GM10266 (cell line): ENCODE data around the gene ZC2HC1C.

ENCODE experiments used
- DNase-seq: peaks from one replicate; pipeline ENCODE4 v3.0.0; 2012; ENCODE audit errors: extremely low spot score
- CTCF ChIP-seq: IDR thresholded peaks from 2 replicates; pipeline ENCODE4 v1.5.1; 2012; ENCODE audit warnings: mild to moderate bottlenecking, low read depth; ENCODE audit not compliant: control insufficient read depth, insufficient read depth; ENCODE audit errors: missing control alignments

Gene ZC2HC1C

DNA sequence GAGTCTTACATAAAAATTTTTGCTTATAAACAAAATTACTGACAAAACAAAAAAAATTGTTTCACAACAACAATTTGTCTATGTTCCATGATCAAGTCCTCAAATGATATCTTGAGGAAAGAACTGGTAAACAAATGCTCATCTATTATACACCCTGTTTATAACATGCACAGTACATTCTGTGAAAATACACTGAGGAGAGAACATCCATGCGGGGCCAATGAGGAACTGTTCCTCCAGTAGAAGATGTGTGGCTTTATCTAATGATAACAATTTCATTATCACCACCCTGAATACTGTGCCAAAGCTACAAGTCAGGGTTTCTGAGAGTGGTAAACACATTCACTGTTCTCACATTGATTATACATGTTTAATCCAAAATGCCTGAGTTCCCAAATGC lies 28.9 kb upstream of the ZC2HC1C start:
- no peak for DNase-seq
- no peak for TF ChIP-seq CTCF

GRCh38 chr14:75040959-75041358 lies 28.5 kb upstream of the ZC2HC1C start:
- no peak for TF ChIP-seq CTCF
- DNase-seq, result no peak

- TF ChIP-seq CTCF, result no peak
- no peak for DNase-seq
Measured at GRCh38 chr14:75041613-75042012, 27.8 kb upstream of the ZC2HC1C start.

DNA sequence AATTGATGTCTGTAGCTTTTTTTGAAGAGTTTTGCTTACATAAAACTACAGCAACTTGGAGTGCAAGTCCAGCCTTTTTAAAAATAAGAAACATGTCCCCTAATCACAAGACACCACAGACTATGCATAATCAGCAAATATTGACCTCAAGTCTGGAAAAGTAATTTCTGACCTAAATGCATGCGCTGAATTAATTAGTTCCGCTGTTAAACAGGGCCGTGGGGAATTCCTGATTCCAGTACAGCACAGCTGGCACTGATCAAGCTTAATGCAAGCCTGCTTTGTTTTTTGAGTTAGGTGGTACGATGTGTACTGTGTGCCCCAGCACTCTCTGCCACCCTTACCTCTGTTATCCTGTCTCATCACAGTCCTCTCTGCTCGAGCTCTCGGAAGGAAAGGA lies 27.4 kb upstream of the ZC2HC1C start:
- DNase-seq, result no peak
- no peak for TF ChIP-seq CTCF

DNA sequence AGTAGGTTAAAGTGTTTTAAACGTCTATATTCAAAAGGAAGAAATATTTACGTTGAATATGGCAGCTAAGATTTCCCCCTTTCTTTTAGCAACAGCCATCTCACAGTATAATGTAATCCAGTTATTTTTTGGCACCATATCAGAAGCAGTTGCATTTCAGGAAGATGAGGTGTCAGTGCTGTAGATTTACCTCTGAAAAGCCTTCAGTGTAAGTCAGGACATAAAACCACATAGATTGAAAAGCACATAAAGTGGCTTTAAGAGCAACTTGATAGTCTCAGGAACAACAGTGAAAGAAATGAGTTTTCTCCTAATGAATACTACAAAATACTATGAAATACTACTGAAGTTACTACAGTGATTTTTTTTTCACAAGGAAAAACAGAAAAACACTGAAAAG lies 25.1 kb upstream of the ZC2HC1C start:
- no peak for TF ChIP-seq CTCF
- DNase-seq, result no peak

DNA sequence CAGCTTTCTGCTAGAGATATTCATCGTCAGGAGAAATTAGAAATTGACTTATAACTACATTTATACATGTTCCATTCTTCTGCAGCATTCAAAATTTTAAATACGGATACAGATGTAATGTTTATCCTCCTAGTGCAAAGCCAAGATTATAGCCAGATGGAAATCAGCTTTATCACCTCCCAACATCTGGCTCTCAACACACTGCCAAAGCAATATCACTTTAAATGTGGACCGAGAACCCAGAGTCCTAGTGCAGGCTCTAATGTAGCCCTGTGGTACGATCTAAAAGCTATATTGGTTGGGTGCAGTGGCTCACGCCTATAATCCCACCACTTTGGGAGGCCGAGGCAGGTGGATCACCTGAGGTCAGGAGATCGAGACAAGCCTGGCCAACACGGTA lies 24.7 kb upstream of the ZC2HC1C start:
- DNase-seq, result no peak

DNA sequence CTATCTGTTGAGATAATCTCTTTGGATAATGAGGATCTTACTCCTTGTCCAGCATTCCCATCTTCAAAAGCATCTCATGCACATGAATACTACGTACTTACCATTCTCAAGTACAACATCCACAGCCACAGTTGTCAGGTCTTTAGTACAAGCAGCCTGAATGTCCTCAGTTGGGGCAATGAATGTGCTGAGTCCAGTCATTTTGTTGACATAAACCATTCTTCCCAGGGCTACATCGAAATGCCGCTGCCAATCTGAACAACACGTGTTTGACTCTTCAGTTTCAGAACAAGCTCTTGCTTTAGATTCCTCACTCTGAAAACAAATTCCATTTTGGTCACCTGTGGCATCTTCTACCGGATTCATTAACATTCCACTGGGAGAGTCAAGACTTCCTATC lies 23.2 kb upstream of the ZC2HC1C start:
- DNase-seq, result no peak
- no peak for TF ChIP-seq CTCF

More for the DNA sequence above, 24.7 kb upstream of the ZC2HC1C start:
- TF ChIP-seq CTCF, result no peak

DNA sequence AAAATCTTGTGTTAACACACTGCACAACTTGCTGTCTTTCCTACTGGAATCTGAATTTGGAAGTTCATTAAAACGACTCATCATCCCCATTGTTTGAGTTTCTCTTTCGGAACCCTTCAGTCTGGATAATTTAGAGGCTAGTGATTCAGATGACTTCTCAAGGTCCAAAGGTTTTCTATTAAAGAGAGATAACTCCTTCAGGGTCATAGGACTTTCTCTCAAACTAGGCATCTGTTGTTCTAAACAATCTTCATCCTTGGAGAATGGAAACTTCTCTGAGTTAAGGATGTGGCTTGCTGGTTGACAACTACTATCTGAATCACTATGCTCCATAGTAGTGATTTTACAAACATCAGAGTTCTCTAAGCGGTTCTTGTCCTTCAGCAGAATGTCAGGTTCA lies 22.5 kb upstream of the ZC2HC1C start:
- no peak for TF ChIP-seq CTCF
- DNase-seq, result no peak
